Gastrocnemius medialis (tissue), 4 donors: ENCODE measurements around the gene HEXD. TPM values are rescaled to one million over a fixed set of nuclear protein-coding genes. Genes with fewer than 3 reads are reported as not detected.

Source experiments
- ATAC-seq, 2 donors: fragments of 150-250 bp; one replicate each; pipeline ENCODE4 v1.9.1; 2016
- DNase-seq, 2 donors: peaks; one replicate each; pipeline ENCODE4 v3.0.0-alpha.2; 2019
- H3K27ac ChIP-seq, 4 donors: fragments of 200-600 bp; sonication (generic); 1 replicate in 1 of 4; 2 replicates in 3 of 4; pipeline ENCODE4 v1.5.1; 2016 to 2018; ENCODE audit warnings: mild to moderate bottlenecking in 2 of 4, moderate library complexity in 1 of 4
- H3K27me3 ChIP-seq, 3 donors: fragments of 200-600 bp; sonication (generic) in 2 of 3; 1 replicate in 1 of 3; 2 replicates in 2 of 3; pipeline versions ENCODE4 v1.5.1 to v1.6.0; 2016 to 2019; ENCODE audit warnings: mild to moderate bottlenecking in 1 of 3, moderate library complexity in 1 of 3
- H3K36me3 ChIP-seq, 2 donors: fragments of 200-600 bp; sonication (generic) in 1 of 2; one replicate each; pipeline ENCODE4 v1.5.1; 2017 to 2018
- H3K4me1 ChIP-seq, 2 donors: fragments of 200-600 bp; sonication (generic) in 1 of 2; one replicate each; pipeline ENCODE4 v1.5.1; 2016 to 2017; ENCODE audit warnings: mild to moderate bottlenecking in 2 of 2
- H3K4me3 ChIP-seq, 4 donors: fragments of 200-600 bp; sonication (generic) in 3 of 4; 1 replicate in 1 of 4; 2 replicates in 3 of 4; pipeline ENCODE4 v1.5.1; 2016 to 2019; ENCODE audit warnings: mild to moderate bottlenecking in 2 of 4
- H3K9me3 ChIP-seq, 3 donors: fragments of 200-600 bp; sonication (generic) in 2 of 3; 1 replicate in 1 of 3; 2 replicates in 2 of 3; pipeline ENCODE4 v1.5.1; 2016 to 2019
- POLR2A ChIP-seq, 2 donors: fragments of 450-650 bp; IDR thresholded peaks; one replicate each; pipeline ENCODE4 v1.6.1; 2017; ENCODE audit warnings: antibody characterized with exemption in 2 of 2, mild to moderate bottlenecking in 2 of 2, moderate library complexity in 2 of 2
- in situ Hi-C, 4 donors: fragments of 200-750 bp; cut with MboI; loops; one replicate each; pipeline versions ENCODE4 v1.15.0 to v1.8.0; 2017; ENCODE audit warnings: low sequenced_read_pairs in 4 of 4
- intact Hi-C: fragments of 100-400 bp; cut with DNase I; formaldehyde crosslinking; loops from one replicate; pipeline ENCODE4 v1.15.1; 2023; ENCODE audit warnings: low total_unique reads
- total RNA-seq, 4 donors: library from RNA; depleted of rRNA; stranded (reverse); fragments of >200 nt; gene quantifications; one replicate each; pipeline versions ENCODE4 v1.1.0 to v1.2.3, GENCODE V29; 2016
- TF ChIP-seq, protein P1 (sequence below), 5 experiments: fragments of 450-650 bp in 3 of 5; fragments of 200-600 bp in 2 of 5; sonication (generic) in 2 of 5; IDR thresholded peaks in 4 of 5; conservative IDR thresholded peaks in 1 of 5; 1 replicate in 4 of 5; 2 replicates in 1 of 5; pipeline ENCODE4 v1.5.1; 2016 to 2019; ENCODE audit warnings: antibody characterized with exemption in 5 of 5, mild to moderate bottlenecking in 3 of 5, moderate library complexity in 3 of 5

The HEXD gene
- total RNA-seq, 4 donors from 2014 or later, result 15.5 to 35.1 (median 22.5) TPM

DNA sequence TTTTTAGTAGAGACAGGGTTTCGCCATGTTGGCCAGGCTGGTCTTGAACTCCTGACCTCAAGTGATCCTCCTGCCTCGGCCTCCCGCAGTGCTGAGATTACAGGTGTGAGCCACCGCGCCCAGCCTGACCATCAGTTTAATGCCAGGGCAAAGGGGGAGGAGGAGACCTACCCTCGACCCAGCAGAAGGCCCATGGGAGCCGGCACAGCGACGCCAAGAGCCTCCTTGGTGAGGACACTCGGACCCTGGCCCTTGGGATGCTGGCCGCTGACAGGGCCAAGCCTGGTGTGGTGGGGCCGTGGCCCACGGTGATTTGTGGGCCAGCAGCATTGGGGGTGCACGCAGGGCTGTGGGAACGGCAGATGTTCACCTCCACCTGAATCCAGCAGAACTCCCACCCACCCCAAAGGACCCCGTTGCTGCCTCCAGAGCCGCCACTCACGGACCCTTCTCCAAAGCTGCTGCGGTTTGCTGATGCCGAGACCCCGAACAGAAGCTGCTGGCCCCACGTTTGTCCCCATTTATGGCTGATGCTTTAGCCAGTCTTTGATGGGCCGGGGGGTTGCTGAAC, 26.6 kb upstream of the HEXD start:
- no peak for TF ChIP-seq POLR2A (IDR thresholded peaks at IDR 0.05)
- TF ChIP-seq, protein P1, sequence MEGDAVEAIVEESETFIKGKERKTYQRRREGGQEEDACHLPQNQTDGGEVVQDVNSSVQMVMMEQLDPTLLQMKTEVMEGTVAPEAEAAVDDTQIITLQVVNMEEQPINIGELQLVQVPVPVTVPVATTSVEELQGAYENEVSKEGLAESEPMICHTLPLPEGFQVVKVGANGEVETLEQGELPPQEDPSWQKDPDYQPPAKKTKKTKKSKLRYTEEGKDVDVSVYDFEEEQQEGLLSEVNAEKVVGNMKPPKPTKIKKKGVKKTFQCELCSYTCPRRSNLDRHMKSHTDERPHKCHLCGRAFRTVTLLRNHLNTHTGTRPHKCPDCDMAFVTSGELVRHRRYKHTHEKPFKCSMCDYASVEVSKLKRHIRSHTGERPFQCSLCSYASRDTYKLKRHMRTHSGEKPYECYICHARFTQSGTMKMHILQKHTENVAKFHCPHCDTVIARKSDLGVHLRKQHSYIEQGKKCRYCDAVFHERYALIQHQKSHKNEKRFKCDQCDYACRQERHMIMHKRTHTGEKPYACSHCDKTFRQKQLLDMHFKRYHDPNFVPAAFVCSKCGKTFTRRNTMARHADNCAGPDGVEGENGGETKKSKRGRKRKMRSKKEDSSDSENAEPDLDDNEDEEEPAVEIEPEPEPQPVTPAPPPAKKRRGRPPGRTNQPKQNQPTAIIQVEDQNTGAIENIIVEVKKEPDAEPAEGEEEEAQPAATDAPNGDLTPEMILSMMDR (IDR thresholded peaks at IDR 0.05 in 4 of 5, conservative IDR thresholded peaks at IDR 0.05 in 1 of 5), result no peak
- intact Hi-C loops, result no loop called here

DNA sequence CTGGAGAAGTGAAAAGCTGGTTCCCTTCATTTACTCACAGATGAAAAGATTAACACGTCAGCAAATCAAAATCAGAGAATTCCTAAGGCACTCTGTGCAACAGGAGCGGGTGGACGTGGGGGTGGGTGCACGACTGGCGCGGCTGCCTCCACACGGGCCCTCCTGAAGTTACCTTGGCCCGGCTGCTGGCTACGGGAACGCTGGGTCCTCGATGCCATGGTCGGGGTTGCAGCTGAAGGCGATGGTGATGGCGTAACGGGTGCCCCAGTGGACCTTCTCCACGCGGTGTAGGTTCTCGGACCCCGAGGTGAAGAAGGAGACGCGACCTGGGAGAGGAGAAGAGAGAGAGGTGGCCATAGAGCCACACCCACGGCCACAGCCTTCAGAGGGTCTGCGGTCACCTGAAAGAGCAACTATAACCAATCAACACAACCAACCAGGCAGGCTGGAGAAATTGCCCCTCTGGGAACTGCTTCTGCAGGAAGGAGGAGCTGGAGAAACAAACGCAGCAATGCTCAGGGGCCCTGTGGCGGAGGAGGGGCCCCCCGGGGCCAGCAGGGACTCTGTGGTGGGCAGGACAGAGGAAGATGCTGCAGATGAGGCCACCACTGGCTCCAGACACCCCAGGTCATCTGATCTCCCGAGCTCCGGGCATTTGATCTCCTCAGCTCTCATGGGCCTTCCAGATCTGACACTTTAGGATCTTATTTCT, 25.8 kb upstream of the HEXD start:
- intact Hi-C loops, result no loop called here
- no peak for ATAC-seq
- no peak for TF ChIP-seq POLR2A (IDR thresholded peaks at IDR 0.05)
- TF ChIP-seq, protein P1 (IDR thresholded peaks at IDR 0.05 in 4 of 5, conservative IDR thresholded peaks at IDR 0.05 in 1 of 5), result no peak
- Histone ChIP-seq H3K27me3 (no peaks in the 10 kb centered on the region), H3K9me3 (no peaks in the 10 kb centered on the region), H3K36me3 (peaks cover 0 to 17% of the 10 kb centered on the region in 2 donors), H3K27ac (no peak overlapping the region), H3K4me1 (no peaks in the 10 kb centered on the region), H3K4me3 (no peak overlapping the region)
- in situ Hi-C loops, result no loop called here
- no peak for DNase-seq

More for the DNA sequence above, 26.6 kb upstream of the HEXD start:
- peaks cover 0 to 17% of the 10 kb centered on the region in 2 donors for H3K36me3 ChIP-seq
- no peak overlapping the region for H3K27ac ChIP-seq
- ATAC-seq (no peak), DNase-seq (no peak)
- H3K4me3 ChIP-seq, result no peak overlapping the region
- no peaks in the 10 kb centered on the region for H3K4me1 ChIP-seq
- peaks cover 2 to 6% (median 5%) of the 10 kb centered on the region in 3 donors for H3K27me3 ChIP-seq
- no peaks in the 10 kb centered on the region for H3K9me3 ChIP-seq
- in situ Hi-C loops, result no loop called here

DNA sequence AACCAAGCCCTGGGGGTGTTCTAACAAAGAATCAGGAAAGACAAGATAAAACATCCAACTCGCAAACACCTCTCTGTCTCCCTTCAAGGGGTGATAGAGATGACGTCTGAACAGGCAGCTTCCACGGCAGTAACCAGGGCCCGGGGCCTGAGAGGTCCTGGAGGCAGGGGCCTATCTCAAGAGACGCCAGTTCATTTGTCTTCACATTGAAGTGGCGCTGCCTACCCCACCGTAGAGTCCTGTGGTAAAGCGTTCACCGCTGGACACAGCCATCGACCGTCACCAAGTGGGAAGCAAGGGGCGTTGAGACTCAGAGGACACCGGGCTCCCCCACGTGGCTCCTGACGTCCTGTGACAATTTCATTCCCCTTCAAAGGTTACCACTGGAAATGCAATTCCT, 25.2 kb upstream of the HEXD start:
- TF ChIP-seq, protein P1 (IDR thresholded peaks at IDR 0.05 in 4 of 5, conservative IDR thresholded peaks at IDR 0.05 in 1 of 5), result no peak
- TF ChIP-seq POLR2A (IDR thresholded peaks at IDR 0.05), result no peak
- intact Hi-C loops, result no loop called here

DNA sequence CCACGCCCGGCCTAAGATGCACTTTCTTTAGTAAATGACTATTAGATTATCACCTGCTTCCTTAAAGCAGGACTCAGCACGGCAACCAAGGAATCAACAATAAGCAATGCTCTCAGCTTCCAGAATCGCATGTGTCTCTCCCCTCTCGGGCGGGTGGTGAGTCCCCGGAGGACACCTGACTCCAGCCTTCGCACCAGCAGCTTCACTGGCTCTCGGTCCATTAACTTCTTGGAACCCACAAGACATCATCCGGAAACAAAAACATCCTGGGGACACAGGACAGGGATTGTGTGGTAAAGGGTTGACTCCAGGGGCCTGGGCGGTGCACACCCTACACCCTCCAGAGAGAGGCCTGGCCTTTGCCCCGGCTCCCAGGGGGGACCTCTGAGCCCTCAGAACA, 23.9 kb upstream of the HEXD start:
- H3K27ac ChIP-seq, result no peak overlapping the region
- H3K4me3 ChIP-seq, result no peak overlapping the region
- no peak for TF ChIP-seq POLR2A (IDR thresholded peaks at IDR 0.05)
- TF ChIP-seq, protein P1 (IDR thresholded peaks at IDR 0.05 in 4 of 5, conservative IDR thresholded peaks at IDR 0.05 in 1 of 5), result no peak
- in situ Hi-C loops, result no loop called here
- DNase-seq (no peak), ATAC-seq (no peak)
- intact Hi-C loops, result no loop called here
- H3K4me1 ChIP-seq, result peaks cover 3 to 7% of the 10 kb centered on the region in 2 donors
- no peaks in the 10 kb centered on the region for H3K9me3 ChIP-seq
- peaks cover 0 to 17% of the 10 kb centered on the region in 2 donors for H3K36me3 ChIP-seq
- no peaks in the 10 kb centered on the region for H3K27me3 ChIP-seq

More for the DNA sequence above, 25.2 kb upstream of the HEXD start:
- in situ Hi-C loops, result no loop called here
- Histone ChIP-seq H3K27me3 (no peaks in the 10 kb centered on the region), H3K36me3 (peaks cover 0 to 17% of the 10 kb centered on the region in 2 donors), H3K4me1 (no peaks in the 10 kb centered on the region), H3K4me3 (no peak overlapping the region), H3K27ac (no peak overlapping the region), H3K9me3 (no peaks in the 10 kb centered on the region)
- DNase-seq (no peak), ATAC-seq (no peak)
